HG03575 (cell line): ENCODE results near the gene VPS13C.

Source experiments
- ATAC-seq: cut with Tn5 transposase; IDR thresholded peaks from one replicate; pipeline ENCODE4 v1.9.1; 2021; ENCODE audit not compliant: unreplicated experiment, insufficient number of reproducible peaks, low FRiP score; ENCODE audit errors: extremely low read depth

Gene VPS13C, protein sequence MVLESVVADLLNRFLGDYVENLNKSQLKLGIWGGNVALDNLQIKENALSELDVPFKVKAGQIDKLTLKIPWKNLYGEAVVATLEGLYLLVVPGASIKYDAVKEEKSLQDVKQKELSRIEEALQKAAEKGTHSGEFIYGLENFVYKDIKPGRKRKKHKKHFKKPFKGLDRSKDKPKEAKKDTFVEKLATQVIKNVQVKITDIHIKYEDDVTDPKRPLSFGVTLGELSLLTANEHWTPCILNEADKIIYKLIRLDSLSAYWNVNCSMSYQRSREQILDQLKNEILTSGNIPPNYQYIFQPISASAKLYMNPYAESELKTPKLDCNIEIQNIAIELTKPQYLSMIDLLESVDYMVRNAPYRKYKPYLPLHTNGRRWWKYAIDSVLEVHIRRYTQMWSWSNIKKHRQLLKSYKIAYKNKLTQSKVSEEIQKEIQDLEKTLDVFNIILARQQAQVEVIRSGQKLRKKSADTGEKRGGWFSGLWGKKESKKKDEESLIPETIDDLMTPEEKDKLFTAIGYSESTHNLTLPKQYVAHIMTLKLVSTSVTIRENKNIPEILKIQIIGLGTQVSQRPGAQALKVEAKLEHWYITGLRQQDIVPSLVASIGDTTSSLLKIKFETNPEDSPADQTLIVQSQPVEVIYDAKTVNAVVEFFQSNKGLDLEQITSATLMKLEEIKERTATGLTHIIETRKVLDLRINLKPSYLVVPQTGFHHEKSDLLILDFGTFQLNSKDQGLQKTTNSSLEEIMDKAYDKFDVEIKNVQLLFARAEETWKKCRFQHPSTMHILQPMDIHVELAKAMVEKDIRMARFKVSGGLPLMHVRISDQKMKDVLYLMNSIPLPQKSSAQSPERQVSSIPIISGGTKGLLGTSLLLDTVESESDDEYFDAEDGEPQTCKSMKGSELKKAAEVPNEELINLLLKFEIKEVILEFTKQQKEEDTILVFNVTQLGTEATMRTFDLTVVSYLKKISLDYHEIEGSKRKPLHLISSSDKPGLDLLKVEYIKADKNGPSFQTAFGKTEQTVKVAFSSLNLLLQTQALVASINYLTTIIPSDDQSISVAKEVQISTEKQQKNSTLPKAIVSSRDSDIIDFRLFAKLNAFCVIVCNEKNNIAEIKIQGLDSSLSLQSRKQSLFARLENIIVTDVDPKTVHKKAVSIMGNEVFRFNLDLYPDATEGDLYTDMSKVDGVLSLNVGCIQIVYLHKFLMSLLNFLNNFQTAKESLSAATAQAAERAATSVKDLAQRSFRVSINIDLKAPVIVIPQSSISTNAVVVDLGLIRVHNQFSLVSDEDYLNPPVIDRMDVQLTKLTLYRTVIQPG (N-terminal part only)

DNA sequence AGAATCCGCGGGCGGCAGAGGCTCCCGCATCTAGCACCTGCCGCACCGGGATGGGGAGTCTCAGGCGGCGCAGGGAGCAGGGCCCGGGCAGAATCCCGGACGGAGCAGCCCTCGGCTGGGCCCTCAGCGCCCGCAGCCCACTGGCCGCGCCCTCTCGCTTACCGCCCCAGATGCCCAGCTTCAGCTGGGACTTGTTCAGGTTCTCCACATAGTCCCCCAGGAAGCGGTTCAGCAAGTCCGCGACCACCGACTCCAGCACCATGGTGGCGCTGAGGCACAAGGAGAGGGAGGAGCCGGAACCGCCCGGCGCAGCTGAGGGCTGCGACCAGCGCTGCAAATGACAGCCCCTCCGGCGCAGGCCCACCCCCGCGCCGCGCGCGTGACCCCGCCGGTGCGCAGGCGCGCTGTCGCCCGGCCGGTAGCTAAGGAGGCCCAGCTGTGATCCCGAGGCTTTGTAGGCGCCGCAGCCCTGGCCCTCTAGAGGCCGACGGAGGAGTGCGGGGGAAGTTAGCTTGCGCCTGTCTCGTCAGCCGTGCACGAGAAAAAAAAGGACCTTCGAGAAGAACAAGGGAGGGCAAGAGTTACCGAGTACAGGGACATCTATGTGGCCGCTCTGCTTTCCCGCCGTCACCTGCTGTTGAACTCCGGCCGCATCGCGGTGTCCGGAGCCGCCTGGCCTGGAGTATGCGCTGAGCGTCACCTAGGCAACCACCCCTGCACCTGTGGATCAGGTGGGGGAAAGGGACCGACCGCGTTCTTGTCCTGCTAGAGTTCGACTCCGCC, at the start of gene VPS13C:
VPS13C (minus strand) TSS at position 335 of the 783 bp plus-strand sequence; CDS start at position 262, 73 bp downstream.
- ATAC-seq: peak; percentile 67

DNA sequence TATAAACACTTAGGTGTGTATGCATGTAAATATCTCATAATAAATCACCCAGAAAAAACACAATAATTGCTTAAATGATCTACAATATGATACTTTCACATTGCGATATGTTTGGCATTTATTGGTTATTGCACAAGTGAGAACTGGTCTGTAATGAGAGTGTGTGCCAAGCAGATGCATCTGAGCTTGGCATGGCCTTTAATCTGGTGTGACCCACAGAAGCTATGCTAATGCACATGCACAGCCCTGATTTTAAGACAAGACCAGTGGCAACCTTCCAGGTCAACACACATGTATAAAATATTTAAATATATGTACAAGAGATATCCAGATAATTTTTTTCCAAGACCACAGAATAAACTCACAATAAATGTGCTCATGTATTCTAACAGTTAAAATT, 49.2 kb upstream of the VPS13C start:
- ATAC-seq: no peak

DNA sequence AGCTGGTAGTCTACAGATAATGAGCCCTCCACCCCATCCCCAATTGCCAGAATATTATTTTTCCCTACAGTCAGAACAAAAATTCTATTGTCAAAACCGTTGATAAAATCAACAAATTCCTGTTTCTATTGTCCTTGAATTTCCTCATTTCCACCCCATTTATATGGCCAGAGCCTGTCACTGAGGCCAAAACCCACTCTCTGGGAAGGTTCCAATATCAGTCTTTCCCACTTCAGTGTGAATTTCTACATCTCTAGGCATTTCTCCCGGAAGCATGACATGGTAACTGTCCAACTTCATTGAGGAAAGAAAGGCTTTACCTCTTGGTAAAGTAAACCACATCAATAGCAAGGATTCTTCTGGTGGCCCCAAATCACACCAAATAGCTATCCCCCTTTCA, 48.2 kb upstream of the VPS13C start:
- no peak for ATAC-seq

DNA sequence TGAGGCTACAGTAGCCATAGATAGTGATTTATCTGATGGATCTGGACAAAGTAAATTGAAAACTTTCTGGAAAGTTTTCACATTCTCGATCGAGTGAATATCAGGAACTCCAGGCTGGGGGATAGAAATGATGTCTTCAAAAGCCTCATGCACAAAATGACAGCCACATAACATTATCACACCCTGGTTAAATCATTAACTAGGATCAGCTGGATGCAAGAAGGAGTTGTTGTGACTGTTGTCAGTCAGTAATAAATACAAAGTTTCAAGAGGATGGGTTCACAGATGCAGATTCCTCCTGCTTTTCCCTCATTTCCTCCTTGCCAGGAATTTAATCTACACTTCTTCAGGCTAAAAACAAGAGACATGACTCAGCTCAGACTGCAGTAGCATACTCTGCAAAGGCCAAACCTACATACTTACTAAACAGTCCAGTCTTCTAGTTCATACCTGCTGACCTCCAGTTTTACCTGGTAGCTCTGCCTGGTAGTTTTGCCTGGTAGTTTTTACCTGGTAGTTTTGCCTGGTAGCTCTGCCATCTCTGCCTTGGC, 47.4 kb upstream of the VPS13C start:
- no peak for ATAC-seq

DNA sequence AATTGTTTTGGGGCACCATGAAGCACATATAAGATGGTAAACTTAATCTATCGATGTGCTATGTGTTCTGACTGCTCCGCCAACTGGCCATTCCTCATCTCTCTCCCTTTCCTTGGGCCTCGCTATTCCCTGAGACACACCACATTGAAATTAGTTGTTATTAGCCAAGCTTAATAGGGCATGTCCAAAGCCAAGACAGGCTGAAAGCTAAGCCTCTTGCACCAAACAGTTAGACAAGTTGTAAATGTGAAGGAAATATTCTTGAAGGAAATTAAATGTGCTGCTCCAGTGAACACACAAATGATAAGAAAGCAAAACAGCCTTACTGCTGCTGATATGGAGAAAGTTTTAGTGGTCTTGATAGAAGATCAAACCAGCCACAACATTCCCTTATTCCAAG, 45.8 kb upstream of the VPS13C start:
- ATAC-seq: no peak

DNA sequence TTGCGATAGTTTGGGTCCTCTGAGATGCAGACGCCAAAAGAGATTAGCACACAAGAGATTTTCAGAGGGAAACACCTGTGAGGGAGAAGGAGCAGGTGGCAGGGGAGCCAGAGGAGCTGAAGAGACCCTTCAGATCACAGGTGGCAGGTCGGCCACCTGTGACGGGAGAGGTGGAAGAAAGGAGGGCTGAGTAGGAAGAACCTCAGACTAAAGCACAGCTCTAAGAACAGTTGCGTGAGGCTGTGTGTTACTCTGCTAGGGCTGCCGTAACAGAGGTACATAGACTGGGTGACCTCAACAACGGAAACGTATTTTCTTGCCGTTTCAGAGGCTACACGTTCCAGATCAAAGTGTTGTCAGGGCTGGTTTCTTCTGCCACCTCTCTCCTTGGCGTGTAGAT, 45.0 kb upstream of the VPS13C start:
- ATAC-seq: no peak

DNA sequence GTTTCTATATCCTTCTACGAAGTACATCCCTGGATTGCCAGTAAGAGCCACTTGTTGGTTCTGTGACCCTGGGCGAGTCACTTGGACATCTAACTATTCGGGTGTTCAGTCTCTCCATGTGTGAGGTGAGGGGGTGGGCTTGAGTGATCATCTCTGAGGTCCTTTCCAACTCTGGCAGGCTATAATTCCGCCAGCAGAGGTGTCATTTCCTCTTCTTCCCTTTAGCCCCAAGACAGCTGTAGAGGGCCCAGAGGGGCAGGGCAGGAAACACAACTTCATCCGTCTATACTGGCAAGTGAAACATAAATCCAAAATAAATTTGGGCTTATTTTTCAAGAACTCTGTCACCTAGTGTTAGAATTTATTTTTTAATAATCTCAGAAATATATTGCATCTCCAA, 44.6 kb upstream of the VPS13C start:
- no peak for ATAC-seq

DNA sequence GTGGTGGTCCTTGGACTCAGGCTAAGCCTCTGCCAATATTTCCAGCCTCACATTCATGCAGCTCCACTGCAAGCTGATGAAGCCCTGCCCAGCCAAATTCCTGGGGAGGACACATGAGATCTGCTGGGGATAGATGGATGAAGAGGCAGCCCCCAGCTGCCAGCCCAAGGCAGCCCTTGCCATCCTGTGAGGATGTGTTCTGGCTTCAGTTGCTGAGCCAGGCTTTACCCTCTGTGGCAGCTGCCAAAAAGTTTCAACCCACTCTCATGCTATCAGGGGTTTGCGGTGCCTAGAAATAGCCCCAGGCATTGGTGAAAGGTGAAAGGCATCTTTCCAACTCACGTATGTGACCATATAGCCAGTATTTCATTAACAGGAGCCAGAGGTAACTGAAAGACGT, 44.2 kb upstream of the VPS13C start:
- no peak for ATAC-seq

DNA sequence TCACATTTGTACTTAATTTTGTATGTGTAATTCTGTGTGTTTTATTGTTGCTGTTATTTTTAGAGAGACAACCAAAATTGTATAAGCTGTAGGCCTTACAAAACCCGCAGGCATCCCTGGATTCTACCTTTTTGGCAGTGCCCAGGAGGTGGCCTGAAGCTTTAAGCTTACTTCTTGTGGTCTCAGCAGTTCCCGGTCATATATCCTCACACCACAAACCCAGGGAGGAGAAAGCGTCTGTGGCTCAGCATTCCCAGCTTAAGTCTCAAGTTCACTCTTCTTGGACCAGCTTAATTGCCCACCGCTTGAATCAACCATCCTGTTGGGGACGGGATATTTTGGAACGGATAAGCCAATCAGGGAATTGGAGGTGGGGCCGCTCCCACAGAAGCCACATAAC, 43.2 kb upstream of the VPS13C start:
- ATAC-seq: no peak

DNA sequence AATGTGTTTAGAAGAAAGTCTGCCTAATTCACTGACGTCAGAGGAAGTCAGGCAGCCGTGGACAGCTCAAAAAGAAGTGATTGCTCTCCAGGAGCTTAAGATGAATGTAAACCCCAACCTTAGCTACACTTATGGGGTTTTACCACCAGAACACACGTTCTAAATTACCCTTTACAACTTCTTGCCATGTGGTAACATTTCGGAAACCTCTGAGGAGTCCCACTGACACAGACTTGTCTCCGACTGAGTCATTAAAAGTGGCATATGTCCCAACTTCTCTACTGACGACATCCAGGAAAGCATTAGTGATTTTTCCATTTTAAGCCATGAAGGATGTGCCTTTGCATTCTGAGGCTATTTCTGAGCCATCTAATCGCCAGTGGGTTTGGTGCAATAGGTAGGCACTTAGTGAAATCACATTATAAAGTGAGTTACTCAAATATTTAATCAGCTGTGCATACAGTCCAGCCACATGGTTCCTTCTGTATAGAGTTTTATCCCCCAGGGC, 38.9 kb upstream of the VPS13C start:
- ATAC-seq: no peak

DNA sequence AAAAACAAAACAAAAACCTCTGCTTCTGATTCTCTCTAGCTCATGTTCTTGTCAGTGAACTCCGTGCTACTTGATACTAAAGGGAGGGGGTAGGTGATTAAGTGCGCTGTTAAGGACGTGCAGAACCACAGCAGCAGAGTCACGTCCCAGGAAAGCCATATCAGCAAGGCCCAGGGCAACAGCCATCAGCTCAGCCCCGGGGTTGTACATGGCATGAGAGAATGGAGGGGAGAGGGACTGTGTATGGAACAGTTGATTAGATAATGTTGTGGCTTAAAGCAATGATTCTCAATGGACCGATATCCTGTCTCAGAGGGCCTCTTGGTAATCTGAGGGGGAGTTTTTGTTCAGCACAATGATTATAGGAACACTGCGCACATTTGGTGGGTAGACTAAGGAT, 34.1 kb upstream of the VPS13C start:
- ATAC-seq: no peak

DNA sequence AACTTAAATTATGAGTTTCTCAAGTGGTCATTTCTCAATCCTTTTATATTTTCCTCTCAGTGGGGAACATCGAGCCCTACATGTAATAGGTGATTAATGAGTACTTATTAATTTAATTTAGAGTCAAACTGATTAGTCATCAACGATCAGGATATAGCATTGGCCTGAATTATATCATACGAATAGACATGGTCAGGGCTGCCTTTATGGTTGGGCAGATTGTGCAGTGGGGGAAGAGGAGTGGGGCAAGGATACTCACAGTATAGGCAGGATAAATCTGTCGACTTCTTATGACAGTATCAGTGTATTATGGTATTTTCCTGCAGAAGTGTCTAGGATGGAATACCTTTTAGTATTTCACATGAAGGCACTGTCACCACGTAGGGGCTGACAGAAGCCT, 33.6 kb upstream of the VPS13C start:
- ATAC-seq: no peak

DNA sequence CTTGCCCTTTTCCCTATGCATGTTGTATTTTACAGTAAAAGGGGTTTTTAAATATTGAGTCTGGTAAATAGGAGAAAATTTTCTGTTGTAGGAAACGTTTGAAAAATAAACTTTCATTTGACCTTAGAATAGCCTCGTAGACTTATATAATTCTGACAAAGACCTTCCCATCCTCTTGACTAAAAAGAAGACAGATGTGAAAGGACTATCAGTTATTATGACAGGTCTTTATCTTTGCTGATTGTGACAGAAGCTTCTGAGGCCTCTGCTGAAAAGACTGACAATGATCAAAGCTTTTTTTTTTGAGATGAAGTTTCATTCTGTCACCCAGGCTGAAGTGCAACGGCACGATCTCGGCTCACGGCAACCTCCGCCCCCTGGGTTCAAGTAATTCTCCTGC, 30.7 kb upstream of the VPS13C start:
- ATAC-seq: no peak

DNA sequence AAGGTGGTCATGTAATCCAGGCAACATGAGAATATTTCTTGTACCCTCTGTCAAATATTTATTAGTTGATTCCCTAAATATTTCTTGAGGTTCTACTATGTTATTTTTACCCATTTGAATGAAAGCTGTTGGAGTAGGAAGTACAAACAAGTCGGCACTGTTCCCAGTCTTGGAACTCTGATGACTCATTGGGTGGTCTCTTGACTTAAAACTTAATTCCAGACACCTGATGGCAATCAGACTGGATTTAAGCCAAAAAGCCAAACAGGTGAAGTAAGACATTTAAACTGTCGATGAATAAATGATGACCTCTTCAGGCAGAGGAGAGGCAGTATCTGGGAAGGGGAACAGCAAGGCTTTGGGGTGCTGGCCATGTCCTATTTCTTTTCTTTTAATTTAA, 29.4 kb upstream of the VPS13C start:
- no peak for ATAC-seq

DNA sequence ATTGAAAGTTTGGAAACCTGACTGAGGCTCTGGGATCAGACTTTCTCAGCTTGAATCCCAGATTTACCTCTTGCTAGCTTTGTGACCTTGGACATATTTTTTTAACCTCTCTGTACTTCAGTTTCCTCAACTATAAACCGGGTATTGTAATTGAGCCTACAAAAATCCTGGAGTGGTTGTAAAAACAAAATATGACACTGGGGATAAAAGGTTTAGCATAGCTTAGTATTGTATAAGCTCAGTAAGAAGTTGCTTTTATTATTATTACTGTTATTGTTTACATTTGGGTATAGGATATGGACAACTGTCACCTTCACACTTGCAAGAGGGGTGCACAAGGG, 28.1 kb upstream of the VPS13C start:
- no peak for ATAC-seq

DNA sequence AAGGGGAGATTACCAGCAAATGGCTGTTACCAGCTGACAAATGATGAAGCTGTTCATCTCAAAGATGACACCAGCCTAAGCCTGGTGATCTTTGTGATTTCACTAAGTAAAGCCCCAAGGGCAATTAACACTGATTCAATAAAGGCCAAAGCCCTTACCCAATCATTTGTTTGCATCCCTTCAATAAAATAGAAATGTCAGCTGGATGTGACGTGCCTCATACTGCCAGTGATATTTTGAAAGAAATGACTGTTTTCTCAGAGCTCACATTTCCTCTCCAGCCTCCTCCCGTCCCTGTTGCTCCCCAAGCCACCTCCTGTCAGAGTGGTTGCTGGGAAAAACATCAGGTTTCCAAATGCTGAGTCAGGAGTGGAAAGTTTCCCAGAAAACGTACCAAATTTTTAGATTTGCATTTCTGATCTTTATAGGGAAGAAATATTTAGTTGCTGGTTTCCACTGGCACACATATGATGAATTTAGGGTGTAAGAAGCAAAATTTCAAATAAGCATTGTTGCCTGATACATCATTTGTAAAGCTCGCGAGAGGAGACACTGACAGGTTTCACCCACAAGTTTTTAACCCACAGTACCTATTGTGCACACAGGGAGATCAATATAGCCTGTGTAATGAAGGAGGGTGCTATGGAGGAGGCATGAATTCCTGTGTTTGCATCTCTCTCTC, 27.6 kb upstream of the VPS13C start:
- no peak for ATAC-seq

DNA sequence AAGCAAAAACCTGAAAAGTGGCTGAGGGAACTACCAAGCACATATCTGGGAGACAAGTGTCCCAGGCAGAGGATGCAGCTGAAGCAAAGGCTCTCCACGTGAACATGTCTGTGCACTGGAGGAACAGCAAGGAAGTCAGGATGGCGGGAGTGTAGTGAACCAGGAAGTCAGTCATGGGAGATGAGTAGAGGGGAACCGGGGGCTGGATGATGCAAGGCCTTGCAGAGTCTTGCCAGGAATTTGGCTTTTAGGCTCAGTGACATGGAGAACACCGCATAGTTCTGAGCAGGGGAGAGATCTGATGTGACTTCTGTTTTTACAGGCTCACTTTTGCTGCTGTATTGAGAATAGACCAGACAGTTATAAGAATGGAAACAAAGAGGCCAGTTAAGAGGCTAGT, 25.5 kb upstream of the VPS13C start:
- no peak for ATAC-seq
